IPS-20b (cell line): ENCODE measurements around the gene SCP2.

ENCODE experiments used
- H3K27ac ChIP-seq: one replicate; pipeline ENCODE4 v1.5.1; 2013; ENCODE audit warnings: low read length
- H3K27me3 ChIP-seq: 2 replicates; pipeline ENCODE4 v1.6.1; 2013; ENCODE audit warnings: mild to moderate bottlenecking, low read length, inconsistent platforms; ENCODE audit not compliant: insufficient read depth
- H3K36me3 ChIP-seq: 2 replicates; pipeline ENCODE4 v1.6.1; 2013; ENCODE audit warnings: low read depth, mild to moderate bottlenecking, inconsistent platforms, low read length, moderate library complexity; ENCODE audit not compliant: insufficient read depth
- H3K4me1 ChIP-seq: 2 replicates; pipeline ENCODE4 v1.6.1; 2013; ENCODE audit warnings: mild to moderate bottlenecking, control low read depth, inconsistent platforms, low read length, moderate library complexity; ENCODE audit not compliant: insufficient read depth
- H3K4me3 ChIP-seq: 2 replicates; pipeline ENCODE4 v1.5.1; 2013; ENCODE audit warnings: mild to moderate bottlenecking, low read length, inconsistent platforms
- H3K9ac ChIP-seq: 2 replicates; pipeline ENCODE4 v1.6.1; 2013; ENCODE audit warnings: low read depth, mild to moderate bottlenecking, inconsistent platforms, low read length, moderate library complexity
- H3K9me3 ChIP-seq: 2 replicates; pipeline ENCODE4 v1.6.1; 2013; ENCODE audit warnings: mild to moderate bottlenecking, low read depth, low read length, inconsistent platforms; ENCODE audit not compliant: insufficient read depth

The SCP2 gene

DNA sequence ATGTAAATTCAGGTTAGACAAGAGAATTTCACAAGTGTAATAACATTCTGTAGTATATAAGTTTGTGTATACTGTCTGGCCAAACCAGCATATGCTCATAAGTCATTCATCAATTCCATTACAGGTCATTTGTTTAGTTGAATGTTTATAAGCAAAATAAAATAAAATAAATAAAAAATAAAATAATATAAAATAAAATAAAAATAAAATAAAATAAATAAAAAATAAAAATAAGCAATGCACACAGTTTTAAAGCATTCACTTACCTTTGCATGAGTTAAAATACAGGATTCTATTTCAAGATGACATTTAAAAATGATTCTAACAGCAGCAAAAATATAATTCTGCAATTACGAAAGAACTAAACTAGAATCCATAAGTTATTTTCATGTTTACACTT, 144.8 kb downstream of the SCP2 start:
- no peaks in the 10 kb centered on the region for H3K9me3 ChIP-seq
- H3K9ac ChIP-seq, result no peak overlapping the region
- no peaks in the 10 kb centered on the region for H3K36me3 ChIP-seq
- no peak overlapping the region for H3K27ac ChIP-seq
- no peaks in the 10 kb centered on the region for H3K4me1 ChIP-seq
- no peaks in the 10 kb centered on the region for H3K27me3 ChIP-seq
- no peak overlapping the region for H3K4me3 ChIP-seq

DNA sequence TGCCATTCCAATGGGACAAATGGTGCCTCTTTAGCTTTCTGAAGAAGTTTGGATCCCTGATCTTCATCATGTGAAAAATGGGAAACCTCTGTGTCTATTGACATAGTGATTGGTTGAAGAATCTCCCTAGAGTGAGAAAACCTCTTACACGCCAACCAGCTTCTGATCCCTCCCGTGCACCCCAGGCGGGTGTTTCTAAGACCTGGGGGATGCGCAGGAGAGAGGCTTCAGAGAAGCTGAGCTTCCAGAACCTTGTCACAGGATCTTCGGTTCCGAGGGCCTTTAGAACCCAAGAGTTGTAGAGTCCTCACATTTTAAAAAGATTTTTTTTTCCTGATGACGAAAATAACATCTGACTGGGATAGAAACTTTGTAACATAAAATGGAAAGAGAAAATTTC, 146.2 kb downstream of the SCP2 start:
- H3K27ac ChIP-seq, result no peak overlapping the region
- H3K4me3 ChIP-seq, result no peak overlapping the region
- H3K9me3 ChIP-seq, result no peaks in the 10 kb centered on the region
- H3K4me1 ChIP-seq, result no peaks in the 10 kb centered on the region
- no peak overlapping the region for H3K9ac ChIP-seq
- H3K27me3 ChIP-seq, result no peaks in the 10 kb centered on the region
- no peaks in the 10 kb centered on the region for H3K36me3 ChIP-seq

DNA sequence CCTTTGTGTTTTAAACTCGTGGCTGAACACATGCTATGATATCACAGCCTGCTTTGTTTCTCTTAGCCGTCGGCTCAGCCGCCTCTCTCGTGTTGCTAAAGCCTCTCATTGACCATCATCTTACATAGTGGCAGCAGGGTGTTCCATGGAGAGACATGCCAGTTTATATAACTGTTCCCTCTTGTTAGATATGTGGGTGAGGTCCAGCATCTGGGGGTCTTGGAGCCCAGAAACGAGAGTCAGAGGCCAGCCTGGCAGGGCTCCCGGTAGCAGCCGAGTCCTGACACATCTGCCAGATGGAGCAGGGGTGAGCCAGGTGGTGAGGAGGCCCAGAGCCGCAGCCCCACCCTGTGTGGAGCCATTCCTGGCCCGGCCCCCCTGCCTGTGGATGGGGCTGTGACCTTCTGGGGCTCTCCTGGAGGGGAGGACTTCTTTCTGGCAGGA, 146.8 kb downstream of the SCP2 start:
- no peaks in the 10 kb centered on the region for H3K36me3 ChIP-seq
- no peak overlapping the region for H3K27ac ChIP-seq
- H3K4me1 ChIP-seq, result no peaks in the 10 kb centered on the region
- H3K9me3 ChIP-seq, result no peaks in the 10 kb centered on the region
- no peak overlapping the region for H3K4me3 ChIP-seq
- no peak overlapping the region for H3K9ac ChIP-seq
- H3K27me3 ChIP-seq, result no peaks in the 10 kb centered on the region

DNA sequence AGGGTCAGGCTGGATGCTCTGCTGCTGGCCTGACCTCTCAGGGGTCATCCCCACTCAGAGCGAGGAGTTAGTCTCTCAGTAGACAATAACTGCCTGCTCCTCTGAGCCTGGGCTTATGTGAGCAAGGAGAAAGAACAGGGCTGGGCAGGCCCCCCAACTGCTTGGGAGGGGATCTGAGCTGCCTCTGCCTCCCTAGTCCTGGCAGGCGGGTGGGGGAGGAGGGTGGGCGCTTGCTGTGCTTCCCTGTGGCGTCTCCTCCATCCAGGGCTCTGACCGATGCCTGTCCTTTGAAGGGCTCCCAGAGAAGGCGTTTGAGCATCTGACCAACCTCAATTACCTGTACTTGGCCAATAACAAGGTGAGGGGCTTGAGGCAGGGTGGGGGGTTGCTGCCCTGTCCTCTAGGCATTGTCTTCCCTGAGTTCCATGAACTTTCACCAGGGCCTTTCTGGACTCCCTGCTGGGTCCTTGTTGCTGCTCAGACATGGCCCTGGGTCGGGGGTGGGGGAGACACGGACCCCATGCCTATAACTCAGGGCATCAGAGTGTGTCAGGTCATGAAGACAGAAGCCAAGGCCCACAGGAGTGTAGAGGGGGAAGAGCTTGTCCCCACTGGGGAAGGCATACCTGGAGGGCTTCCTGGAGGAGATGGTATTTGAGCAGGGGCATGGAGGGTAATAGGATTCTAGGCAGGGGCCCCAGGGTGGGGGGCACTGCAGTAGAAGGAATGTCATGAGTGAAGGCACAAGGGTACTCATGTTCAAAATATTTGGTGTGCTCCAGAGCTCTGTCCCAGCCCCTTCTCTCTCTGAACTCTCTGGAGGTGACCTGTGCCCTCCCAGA, 147.5 kb downstream of the SCP2 start:
- H3K27me3 ChIP-seq, result no peaks in the 10 kb centered on the region
- no peak overlapping the region for H3K4me3 ChIP-seq
- H3K9me3 ChIP-seq, result no peaks in the 10 kb centered on the region
- H3K4me1 ChIP-seq, result no peaks in the 10 kb centered on the region
- no peaks in the 10 kb centered on the region for H3K36me3 ChIP-seq
- H3K27ac ChIP-seq, result no peak overlapping the region
- H3K9ac ChIP-seq, result no peak overlapping the region

DNA sequence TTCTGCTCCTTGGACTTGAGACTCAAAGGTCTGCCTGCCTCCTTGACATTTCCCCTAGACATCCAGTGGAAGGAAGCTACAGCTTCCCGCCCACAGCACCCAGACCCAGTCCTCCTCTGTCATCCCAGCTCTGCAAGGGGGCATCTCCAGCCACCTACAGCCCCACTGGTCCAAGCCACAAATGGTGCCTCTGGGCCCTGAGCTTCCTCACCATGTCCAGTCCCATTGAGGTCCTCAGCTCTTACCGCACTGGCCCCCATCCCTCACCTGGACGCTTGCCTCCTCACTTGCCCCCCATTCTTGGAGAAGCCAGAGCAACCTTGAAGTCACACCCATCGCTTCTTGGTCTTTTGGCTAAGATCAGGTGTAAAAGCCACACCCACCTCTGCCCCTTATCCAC, 148.1 kb downstream of the SCP2 start:
- no peaks in the 10 kb centered on the region for H3K4me1 ChIP-seq
- no peaks in the 10 kb centered on the region for H3K36me3 ChIP-seq
- H3K4me3 ChIP-seq, result no peak overlapping the region
- no peaks in the 10 kb centered on the region for H3K9me3 ChIP-seq
- no peak overlapping the region for H3K9ac ChIP-seq
- H3K27me3 ChIP-seq, result no peaks in the 10 kb centered on the region
- H3K27ac ChIP-seq, result no peak overlapping the region

DNA sequence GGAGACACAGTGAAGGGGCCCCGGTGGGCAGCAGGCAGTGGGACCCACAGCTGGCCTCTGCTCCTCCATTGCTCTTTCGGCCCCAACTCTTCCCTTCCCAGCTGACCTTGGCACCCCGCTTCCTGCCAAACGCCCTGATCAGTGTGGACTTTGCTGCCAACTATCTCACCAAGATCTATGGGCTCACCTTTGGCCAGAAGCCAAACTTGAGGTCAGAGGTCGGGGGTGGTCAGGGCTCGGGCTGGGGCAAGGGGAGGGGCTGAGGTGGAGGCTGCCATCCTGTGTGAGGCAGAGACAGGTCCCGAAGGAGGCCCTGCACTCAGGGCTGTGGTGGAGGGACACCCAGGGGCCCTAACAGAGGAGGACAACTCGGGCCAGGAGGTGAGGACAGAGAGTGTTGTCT, 148.7 kb downstream of the SCP2 start:
- Histone ChIP-seq H3K4me3 (no peak overlapping the region), H3K9ac (no peak overlapping the region), H3K9me3 (no peaks in the 10 kb centered on the region), H3K27ac (no peak overlapping the region), H3K36me3 (no peaks in the 10 kb centered on the region), H3K4me1 (no peaks in the 10 kb centered on the region), H3K27me3 (no peaks in the 10 kb centered on the region)

DNA sequence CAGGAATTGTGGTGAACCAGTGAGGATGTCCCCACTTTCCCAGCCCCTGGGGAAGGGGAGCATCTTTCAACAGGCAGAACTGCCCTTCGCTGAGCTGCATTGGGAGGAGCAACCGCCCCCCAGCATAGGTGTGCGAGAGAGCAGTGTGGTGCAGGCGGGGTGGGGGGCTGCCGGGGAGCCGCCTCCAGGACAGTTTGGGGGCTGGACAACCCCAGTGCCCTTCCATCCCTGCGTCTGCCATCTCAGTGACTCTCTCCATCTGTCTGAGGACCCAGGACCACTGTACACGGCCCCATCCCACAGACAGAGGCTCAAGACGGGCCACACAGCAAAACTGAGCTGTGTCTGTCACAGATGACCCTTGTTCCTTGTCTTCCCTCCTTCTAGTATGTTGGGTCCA, 149.1 kb downstream of the SCP2 start:
- Histone ChIP-seq H3K36me3 (no peaks in the 10 kb centered on the region), H3K9ac (no peak overlapping the region), H3K4me1 (no peaks in the 10 kb centered on the region), H3K27me3 (no peaks in the 10 kb centered on the region), H3K4me3 (no peak overlapping the region), H3K27ac (no peak overlapping the region), H3K9me3 (no peaks in the 10 kb centered on the region)

DNA sequence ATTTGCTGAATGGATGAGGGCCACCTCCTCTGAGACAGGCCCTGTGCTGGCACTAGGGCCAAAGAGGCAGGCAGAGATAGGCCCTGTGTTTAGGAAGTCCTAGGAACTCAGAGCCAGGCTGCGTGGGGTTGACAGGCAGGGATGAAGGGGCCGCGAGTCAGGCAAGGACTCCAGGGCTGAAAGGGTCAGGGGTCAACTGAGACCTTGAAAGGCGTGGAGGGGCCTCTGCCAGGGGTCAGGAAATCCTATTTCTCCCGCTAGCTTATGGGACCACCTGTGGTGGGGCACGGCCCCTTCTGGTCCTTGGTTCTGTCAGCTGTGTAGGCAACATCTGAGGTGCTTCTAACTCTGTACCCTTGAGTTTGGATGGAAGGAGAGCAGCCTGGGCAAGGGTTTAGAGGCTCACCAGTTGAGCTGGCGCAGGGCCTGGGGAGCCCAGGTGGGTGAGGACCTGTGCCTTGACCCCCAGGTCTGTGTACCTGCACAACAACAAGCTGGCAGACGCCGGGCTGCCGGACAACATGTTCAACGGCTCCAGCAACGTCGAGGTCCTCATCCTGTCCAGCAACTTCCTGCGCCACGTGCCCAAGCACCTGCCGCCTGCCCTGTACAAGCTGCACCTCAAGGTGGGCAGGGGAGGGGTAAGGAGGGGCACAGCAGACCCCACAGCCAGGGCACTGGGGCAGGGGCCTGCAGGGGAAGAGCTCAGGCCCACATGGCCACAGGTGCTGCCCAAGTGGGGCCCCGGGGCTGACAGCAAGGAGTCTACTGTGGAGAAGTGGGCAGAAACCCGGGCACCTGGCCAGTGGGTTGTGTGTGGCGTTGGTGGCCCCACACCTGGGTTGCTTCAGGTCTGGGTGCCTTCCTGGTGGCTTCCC, 149.9 kb downstream of the SCP2 start:
- Histone ChIP-seq H3K9ac (no peak overlapping the region), H3K27me3 (no peaks in the 10 kb centered on the region), H3K4me3 (no peak overlapping the region), H3K27ac (no peak overlapping the region), H3K4me1 (0 out of 2 replicates have a peak, but pooled peaks cover 2% of the 10 kb centered on the region), H3K9me3 (no peaks in the 10 kb centered on the region), H3K36me3 (no peaks in the 10 kb centered on the region)

DNA sequence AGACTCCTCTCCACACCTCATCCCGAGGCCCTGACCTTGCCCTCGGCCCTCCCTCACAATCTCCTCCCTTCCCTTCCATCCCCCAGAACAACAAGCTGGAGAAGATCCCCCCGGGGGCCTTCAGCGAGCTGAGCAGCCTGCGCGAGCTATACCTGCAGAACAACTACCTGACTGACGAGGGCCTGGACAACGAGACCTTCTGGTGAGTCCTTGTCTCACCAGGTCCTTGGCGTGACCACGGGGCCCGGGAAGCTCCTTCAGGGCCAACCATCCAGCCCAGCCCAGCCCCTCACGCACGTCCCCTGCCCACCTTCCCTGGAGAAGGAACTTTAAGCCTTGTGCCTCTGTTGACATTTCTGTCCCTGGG, 150.5 kb downstream of the SCP2 start:
- H3K27me3 ChIP-seq, result no peaks in the 10 kb centered on the region
- no peaks in the 10 kb centered on the region for H3K36me3 ChIP-seq
- 0 out of 2 replicates have a peak, but pooled peaks cover 5% of the 10 kb centered on the region for H3K4me1 ChIP-seq
- no peak overlapping the region for H3K27ac ChIP-seq
- H3K4me3 ChIP-seq, result no peak overlapping the region
- no peaks in the 10 kb centered on the region for H3K9me3 ChIP-seq
- H3K9ac ChIP-seq, result no peak overlapping the region

DNA sequence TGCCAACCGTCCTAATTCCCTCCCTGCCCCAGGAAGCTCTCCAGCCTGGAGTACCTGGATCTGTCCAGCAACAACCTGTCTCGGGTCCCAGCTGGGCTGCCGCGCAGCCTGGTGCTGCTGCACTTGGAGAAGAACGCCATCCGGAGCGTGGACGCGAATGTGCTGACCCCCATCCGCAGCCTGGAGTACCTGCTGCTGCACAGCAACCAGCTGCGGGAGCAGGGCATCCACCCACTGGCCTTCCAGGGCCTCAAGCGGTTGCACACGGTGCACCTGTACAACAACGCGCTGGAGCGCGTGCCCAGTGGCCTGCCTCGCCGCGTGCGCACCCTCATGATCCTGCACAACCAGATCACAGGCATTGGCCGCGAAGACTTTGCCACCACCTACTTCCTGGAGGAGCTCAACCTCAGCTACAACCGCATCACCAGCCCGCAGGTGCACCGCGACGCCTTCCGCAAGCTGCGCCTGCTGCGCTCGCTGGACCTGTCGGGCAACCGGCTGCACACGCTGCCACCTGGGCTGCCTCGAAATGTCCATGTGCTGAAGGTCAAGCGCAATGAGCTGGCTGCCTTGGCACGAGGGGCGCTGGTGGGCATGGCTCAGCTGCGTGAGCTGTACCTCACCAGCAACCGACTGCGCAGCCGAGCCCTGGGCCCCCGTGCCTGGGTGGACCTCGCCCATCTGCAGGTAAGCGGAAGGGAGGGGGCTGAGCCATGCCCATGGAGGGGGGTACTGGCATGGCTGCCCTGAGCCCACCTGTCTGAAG, 151.4 kb downstream of the SCP2 start:
- Histone ChIP-seq H3K9ac (no peak overlapping the region), H3K4me3 (no peak overlapping the region), H3K9me3 (no peaks in the 10 kb centered on the region), H3K36me3 (no peaks in the 10 kb centered on the region), H3K27ac (no peak overlapping the region), H3K4me1 (0 out of 2 replicates have a peak, but pooled peaks cover 5% of the 10 kb centered on the region), H3K27me3 (no peaks in the 10 kb centered on the region)

DNA sequence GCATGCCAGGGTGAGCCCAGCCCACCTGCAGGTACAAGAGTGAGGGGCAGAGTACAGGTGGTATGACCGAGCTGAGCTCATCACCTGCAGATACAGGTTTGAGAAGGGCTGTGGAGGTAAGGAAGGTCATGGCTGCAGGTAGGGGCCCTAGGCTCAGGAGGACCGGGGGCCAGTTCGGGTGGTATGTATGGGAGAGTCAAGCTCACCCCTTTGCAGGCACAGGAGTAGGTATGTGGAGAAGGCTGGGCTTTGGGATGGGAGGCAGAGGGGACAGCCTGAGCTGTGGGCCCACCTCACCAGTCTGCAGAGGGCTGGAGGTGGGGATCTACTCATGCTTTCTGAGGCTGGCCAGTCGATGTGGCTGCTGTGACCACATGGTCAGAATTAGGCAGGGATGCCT, 152.2 kb downstream of the SCP2 start:
- no peak overlapping the region for H3K27ac ChIP-seq
- H3K9ac ChIP-seq, result no peak overlapping the region
- no peak overlapping the region for H3K4me3 ChIP-seq
- no peaks in the 10 kb centered on the region for H3K36me3 ChIP-seq
- 0 out of 2 replicates have a peak, but pooled peaks cover 5% of the 10 kb centered on the region for H3K4me1 ChIP-seq
- H3K27me3 ChIP-seq, result no peaks in the 10 kb centered on the region
- no peaks in the 10 kb centered on the region for H3K9me3 ChIP-seq
